ENCODE results near the gene GRID1.

GRCh38 chr10:86019141-86019540 lies 347.5 kb downstream of the GRID1 start:
- no peak for TF ChIP-seq ZFX (IDR thresholded peaks at IDR 0.05)
- TF ChIP-seq POLR2AphosphoS5 (IDR thresholded peaks at IDR 0.05; ENCODE audit: low read depth, low read length) = no peak
- TF ChIP-seq YY1 (IDR thresholded peaks at IDR 0.05; ENCODE audit: extremely low read depth, insufficient replicate concordance, low read depth, low read length) = no peak
- TF ChIP-seq POLR2A (IDR thresholded peaks at IDR 0.05; ENCODE audit: borderline replicate concordance, extremely low read depth, insufficient read depth, insufficient read length) = no peak
- TF ChIP-seq CTCF (IDR thresholded peaks at IDR 0.05 in 2 of 3, conservative IDR thresholded peaks at IDR 0.05 in 1 of 3; ENCODE audit: borderline replicate concordance in 1 of 3, insufficient read depth in 1 of 3, low read depth in 2 of 3, low read length in 2 of 3) = no peak
- no peak for TF ChIP-seq EZH2 (IDR thresholded peaks at IDR 0.05)
- TF ChIP-seq ELF1 (IDR thresholded peaks at IDR 0.05; ENCODE audit: borderline replicate concordance, low read depth) = no peak
- TF ChIP-seq, protein P1, sequence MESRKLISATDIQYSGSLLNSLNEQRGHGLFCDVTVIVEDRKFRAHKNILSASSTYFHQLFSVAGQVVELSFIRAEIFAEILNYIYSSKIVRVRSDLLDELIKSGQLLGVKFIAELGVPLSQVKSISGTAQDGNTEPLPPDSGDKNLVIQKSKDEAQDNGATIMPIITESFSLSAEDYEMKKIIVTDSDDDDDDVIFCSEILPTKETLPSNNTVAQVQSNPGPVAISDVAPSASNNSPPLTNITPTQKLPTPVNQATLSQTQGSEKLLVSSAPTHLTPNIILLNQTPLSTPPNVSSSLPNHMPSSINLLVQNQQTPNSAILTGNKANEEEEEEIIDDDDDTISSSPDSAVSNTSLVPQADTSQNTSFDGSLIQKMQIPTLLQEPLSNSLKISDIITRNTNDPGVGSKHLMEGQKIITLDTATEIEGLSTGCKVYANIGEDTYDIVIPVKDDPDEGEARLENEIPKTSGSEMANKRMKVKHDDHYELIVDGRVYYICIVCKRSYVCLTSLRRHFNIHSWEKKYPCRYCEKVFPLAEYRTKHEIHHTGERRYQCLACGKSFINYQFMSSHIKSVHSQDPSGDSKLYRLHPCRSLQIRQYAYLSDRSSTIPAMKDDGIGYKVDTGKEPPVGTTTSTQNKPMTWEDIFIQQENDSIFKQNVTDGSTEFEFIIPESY (IDR thresholded peaks at IDR 0.05; ENCODE audit: extremely low read depth, insufficient replicate concordance, low read length) = no peak
- no peak for TF ChIP-seq SRF (IDR thresholded peaks at IDR 0.05; ENCODE audit: low read depth)
- TF ChIP-seq, protein P2, sequence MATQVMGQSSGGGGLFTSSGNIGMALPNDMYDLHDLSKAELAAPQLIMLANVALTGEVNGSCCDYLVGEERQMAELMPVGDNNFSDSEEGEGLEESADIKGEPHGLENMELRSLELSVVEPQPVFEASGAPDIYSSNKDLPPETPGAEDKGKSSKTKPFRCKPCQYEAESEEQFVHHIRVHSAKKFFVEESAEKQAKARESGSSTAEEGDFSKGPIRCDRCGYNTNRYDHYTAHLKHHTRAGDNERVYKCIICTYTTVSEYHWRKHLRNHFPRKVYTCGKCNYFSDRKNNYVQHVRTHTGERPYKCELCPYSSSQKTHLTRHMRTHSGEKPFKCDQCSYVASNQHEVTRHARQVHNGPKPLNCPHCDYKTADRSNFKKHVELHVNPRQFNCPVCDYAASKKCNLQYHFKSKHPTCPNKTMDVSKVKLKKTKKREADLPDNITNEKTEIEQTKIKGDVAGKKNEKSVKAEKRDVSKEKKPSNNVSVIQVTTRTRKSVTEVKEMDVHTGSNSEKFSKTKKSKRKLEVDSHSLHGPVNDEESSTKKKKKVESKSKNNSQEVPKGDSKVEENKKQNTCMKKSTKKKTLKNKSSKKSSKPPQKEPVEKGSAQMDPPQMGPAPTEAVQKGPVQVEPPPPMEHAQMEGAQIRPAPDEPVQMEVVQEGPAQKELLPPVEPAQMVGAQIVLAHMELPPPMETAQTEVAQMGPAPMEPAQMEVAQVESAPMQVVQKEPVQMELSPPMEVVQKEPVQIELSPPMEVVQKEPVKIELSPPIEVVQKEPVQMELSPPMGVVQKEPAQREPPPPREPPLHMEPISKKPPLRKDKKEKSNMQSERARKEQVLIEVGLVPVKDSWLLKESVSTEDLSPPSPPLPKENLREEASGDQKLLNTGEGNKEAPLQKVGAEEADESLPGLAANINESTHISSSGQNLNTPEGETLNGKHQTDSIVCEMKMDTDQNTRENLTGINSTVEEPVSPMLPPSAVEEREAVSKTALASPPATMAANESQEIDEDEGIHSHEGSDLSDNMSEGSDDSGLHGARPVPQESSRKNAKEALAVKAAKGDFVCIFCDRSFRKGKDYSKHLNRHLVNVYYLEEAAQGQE (IDR thresholded peaks at IDR 0.05; ENCODE audit: low read depth) = no peak
- no peak for TF ChIP-seq TCF7L2 (IDR thresholded peaks at IDR 0.05; ENCODE audit: borderline replicate concordance, extremely low read depth, insufficient read depth, insufficient read length)
- TF ChIP-seq EZH2phosphoT487 (IDR thresholded peaks at IDR 0.05; ENCODE audit: borderline replicate concordance) = no peak
- TF ChIP-seq MAX (IDR thresholded peaks at IDR 0.05) = no peak
- TF ChIP-seq FOSL1 (IDR thresholded peaks at IDR 0.05; ENCODE audit: low read depth) = no peak

All from HCT116 (cell line).